ENCODE measurements around the gene RMDN2. TPM values are rescaled to one million over a fixed set of nuclear protein-coding genes. Genes with fewer than 3 reads are reported as not detected.
"Not testable (repeated sequence)": the region's sequence is repeated elsewhere in the genome, so short reads cannot be mapped to it uniquely, and the experiment has no call there.

The RMDN2 gene
- polyA plus RNA-seq, 3 donors: 11.0 to 13.4 (median 11.5) TPM

GRCh38 chr2:37928377-37928776 is 3.3 kb downstream of the RMDN2 start:
- DNase-seq (ENCODE audit: low read depth in 3 of 3, low spot score in 2 of 3): no peak

GRCh38 chr2:37930392-37930791 is 5.3 kb downstream of the RMDN2 start:
- not testable (repeated sequence) for DNase-seq (ENCODE audit: low read depth in 3 of 3, low spot score in 2 of 3)

GRCh38 chr2:37932873-37933272 is 7.8 kb downstream of the RMDN2 start:
- not testable (repeated sequence) for DNase-seq (ENCODE audit: low read depth in 3 of 3, low spot score in 2 of 3)

- DNase-seq (ENCODE audit: low read depth in 3 of 3, low spot score in 2 of 3): no peak
Observed at GRCh38 chr2:37934591-37935513, 9.8 kb downstream of the RMDN2 start.

- DNase-seq (ENCODE audit: low read depth in 3 of 3, low spot score in 2 of 3): not testable (repeated sequence)
Observed at GRCh38 chr2:37937568-37937967, 12.5 kb downstream of the RMDN2 start.

GRCh38 chr2:37941267-37941666 is 16.2 kb downstream of the RMDN2 start:
- not testable (repeated sequence) for DNase-seq (ENCODE audit: low read depth in 3 of 3, low spot score in 2 of 3)

- DNase-seq (ENCODE audit: low read depth in 3 of 3, low spot score in 2 of 3): no peak
Observed at GRCh38 chr2:37944268-37944667, 19.2 kb downstream of the RMDN2 start.

GRCh38 chr2:37947306-37947705 is 22.2 kb downstream of the RMDN2 start:
- no peak for DNase-seq (ENCODE audit: low read depth in 3 of 3, low spot score in 2 of 3)

- not testable (repeated sequence) for DNase-seq (ENCODE audit: low read depth in 3 of 3, low spot score in 2 of 3)
Observed at GRCh38 chr2:37962018-37962739, 37.1 kb downstream of the RMDN2 start.

- not testable (repeated sequence) for DNase-seq (ENCODE audit: low read depth in 3 of 3, low spot score in 2 of 3)
Observed at GRCh38 chr2:37962740-37963121, 37.6 kb downstream of the RMDN2 start.

- DNase-seq (ENCODE audit: low read depth in 3 of 3, low spot score in 2 of 3): not testable (repeated sequence)
Observed at GRCh38 chr2:37963901-37964300, 38.8 kb downstream of the RMDN2 start.

- DNase-seq (ENCODE audit: low read depth in 3 of 3, low spot score in 2 of 3): no peak
Observed at GRCh38 chr2:37966326-37966725, 41.2 kb downstream of the RMDN2 start.

GRCh38 chr2:37969731-37970130 is 44.6 kb downstream of the RMDN2 start:
- no peak for DNase-seq (ENCODE audit: low read depth in 3 of 3, low spot score in 2 of 3)

- DNase-seq (ENCODE audit: low read depth in 3 of 3, low spot score in 2 of 3): no peak
Observed at GRCh38 chr2:37971971-37972370, 46.9 kb downstream of the RMDN2 start.

- no peak for DNase-seq (ENCODE audit: low read depth in 3 of 3, low spot score in 2 of 3)
Observed at GRCh38 chr2:37973615-37974353, 48.7 kb downstream of the RMDN2 start.

- DNase-seq (ENCODE audit: low read depth in 3 of 3, low spot score in 2 of 3): no peak
Observed at GRCh38 chr2:37975808-37976207, 50.7 kb downstream of the RMDN2 start.

- DNase-seq (ENCODE audit: low read depth in 3 of 3, low spot score in 2 of 3): no peak
Observed at GRCh38 chr2:37976411-37976810, 51.3 kb downstream of the RMDN2 start.

GRCh38 chr2:37982147-37982582 is 57.1 kb downstream of the RMDN2 start:
- DNase-seq (ENCODE audit: low read depth in 3 of 3, low spot score in 2 of 3): peak; percentile 47 to 60 (median 48)

- DNase-seq (ENCODE audit: low read depth in 3 of 3, low spot score in 2 of 3): no peak
Observed at GRCh38 chr2:37982847-37983246, 57.8 kb downstream of the RMDN2 start.

GRCh38 chr2:37983719-37984118 is 58.6 kb downstream of the RMDN2 start:
- no peak for DNase-seq (ENCODE audit: low read depth in 3 of 3, low spot score in 2 of 3)

GRCh38 chr2:37984176-37984575 is 59.1 kb downstream of the RMDN2 start:
- no peak for DNase-seq (ENCODE audit: low read depth in 3 of 3, low spot score in 2 of 3)

All from right renal cortex interstitium (tissue), 3 donors.